ENCODE results near the gene SLC25A52.

DNA sequence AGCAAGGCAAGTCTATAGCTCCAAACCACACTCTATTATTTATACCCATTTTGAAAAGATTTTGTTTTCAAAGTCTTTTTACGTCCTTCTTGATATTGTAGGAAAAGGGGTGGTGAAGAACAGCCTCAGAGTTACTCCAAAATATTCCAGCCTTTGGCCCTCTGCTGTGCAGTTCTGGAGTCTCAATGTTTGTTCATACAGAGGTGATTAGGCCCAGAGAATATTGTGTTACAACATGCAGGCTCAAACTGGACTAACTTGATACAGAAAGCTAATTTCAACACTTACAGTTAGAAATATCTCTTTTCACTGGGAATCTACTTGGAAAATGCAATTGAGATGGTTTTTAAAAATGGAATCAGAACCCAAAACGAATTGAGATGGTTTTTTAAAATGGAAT, 40.4 kb upstream of the SLC25A52 start:
- TF ChIP-seq, protein P1, sequence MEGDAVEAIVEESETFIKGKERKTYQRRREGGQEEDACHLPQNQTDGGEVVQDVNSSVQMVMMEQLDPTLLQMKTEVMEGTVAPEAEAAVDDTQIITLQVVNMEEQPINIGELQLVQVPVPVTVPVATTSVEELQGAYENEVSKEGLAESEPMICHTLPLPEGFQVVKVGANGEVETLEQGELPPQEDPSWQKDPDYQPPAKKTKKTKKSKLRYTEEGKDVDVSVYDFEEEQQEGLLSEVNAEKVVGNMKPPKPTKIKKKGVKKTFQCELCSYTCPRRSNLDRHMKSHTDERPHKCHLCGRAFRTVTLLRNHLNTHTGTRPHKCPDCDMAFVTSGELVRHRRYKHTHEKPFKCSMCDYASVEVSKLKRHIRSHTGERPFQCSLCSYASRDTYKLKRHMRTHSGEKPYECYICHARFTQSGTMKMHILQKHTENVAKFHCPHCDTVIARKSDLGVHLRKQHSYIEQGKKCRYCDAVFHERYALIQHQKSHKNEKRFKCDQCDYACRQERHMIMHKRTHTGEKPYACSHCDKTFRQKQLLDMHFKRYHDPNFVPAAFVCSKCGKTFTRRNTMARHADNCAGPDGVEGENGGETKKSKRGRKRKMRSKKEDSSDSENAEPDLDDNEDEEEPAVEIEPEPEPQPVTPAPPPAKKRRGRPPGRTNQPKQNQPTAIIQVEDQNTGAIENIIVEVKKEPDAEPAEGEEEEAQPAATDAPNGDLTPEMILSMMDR (IDR thresholded peaks at IDR 0.05; ENCODE audit: low read depth, low read length): no peak
- TF ChIP-seq EZH2phosphoT487 (IDR thresholded peaks at IDR 0.05; ENCODE audit: low read depth): no peak

Measured in OCI-LY3 (cell line).